ENCODE results near the gene RAC3. TPM values are rescaled to one million over a fixed set of nuclear protein-coding genes. Genes with fewer than 3 reads are reported as not detected.

The RAC3 gene
- total RNA-seq, 1 experiment from 2014 or later, result 84.8 TPM

DNA sequence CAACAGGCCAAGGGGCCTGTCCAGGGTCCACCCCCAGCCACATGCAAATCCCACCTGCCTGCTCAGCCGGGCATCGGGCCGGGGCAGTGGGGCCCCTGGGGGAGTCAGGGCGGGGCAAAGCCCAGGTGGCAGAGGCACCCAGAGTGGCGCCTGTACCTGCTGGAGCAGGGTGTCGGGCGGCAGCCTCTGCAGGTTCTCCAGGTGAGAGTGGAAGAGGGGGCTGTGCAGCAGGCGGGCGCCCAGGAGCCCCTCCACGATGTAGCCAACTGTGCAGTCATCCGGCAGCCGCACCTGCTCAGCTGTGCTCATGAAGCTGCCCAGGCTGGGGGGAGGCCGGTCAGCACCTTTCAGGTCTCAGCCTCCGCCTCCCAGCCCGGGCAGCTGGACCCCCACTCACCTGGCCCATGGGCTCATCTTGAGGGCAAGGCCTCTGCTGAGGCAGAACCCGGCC is 18.1 kb downstream of the RAC3 start:
- H2BK120ac ChIP-seq (ENCODE audit: low read depth, low read length, poor library complexity, severe bottlenecking), result no peak overlapping the region
- Mint-ChIP-seq H3K9me3 (no peaks in the 10 kb centered on the region), H3K36me3 (ENCODE audit: insufficient read depth in 1 of 3, low read depth in 3 of 3) (peaks cover 6 to 31% (median 27%) of the 10 kb centered on the region in 3 experiments; a peak in 6 of 7 replicates), H3K4me3 (peak overlapping the region in 1 of 2 experiments; percentile 78; a peak in 1 of 5 replicates), H3K27me3 (ENCODE audit: low read depth) (no peaks in the 10 kb centered on the region; the same call in 1 of the 2 replicates), H3K4me1 (peaks cover 0 to 13% of the 10 kb centered on the region in 2 experiments; a peak in 2 of 4 replicates), H3K27ac (no peak overlapping the region)
- no peak for DNase-seq
- no peak overlapping the region for H2BK20ac ChIP-seq (ENCODE audit: low read depth, low read length, poor library complexity, severe bottlenecking)
- no peak overlapping the region for H3K9ac ChIP-seq (ENCODE audit: extremely low read depth, insufficient read length, low read length)
- H4K20me1 ChIP-seq (ENCODE audit: control insufficient read depth, insufficient read depth, insufficient read length), result no peaks in the 10 kb centered on the region
- TF ChIP-seq CTCF (conservative IDR thresholded peaks at IDR 0.05), result no peak
- H3T11ph ChIP-seq (ENCODE audit: low read length), result no peak overlapping the region
- H3K18ac ChIP-seq (ENCODE audit: insufficient read length, low read depth, low read length), result no peak overlapping the region
- no peak overlapping the region for H3K27ac ChIP-seq (ENCODE audit: insufficient read length, low read depth, low read length)
- peaks cover 2% of the 10 kb centered on the region for H3K79me1 ChIP-seq (ENCODE audit: insufficient read depth, low read depth, low read length, poor library complexity, severe bottlenecking)
- H3K79me2 ChIP-seq (ENCODE audit: insufficient read depth, low read length), result no peaks in the 10 kb centered on the region
- H2AFZ ChIP-seq (ENCODE audit: low read length), result no peak overlapping the region
- no peak overlapping the region for H3K4ac ChIP-seq (ENCODE audit: low read depth, low read length)
- H4K8ac ChIP-seq (replicated peaks; ENCODE audit: insufficient read length, low read depth, low read length), result no peak overlapping the region
- no peak overlapping the region for H3K14ac ChIP-seq (ENCODE audit: insufficient read depth, low read length)
- H3K9me3 ChIP-seq (ENCODE audit: control insufficient read depth, low read depth, low read length), result no peaks in the 10 kb centered on the region
- no peaks in the 10 kb centered on the region for H3K27me3 ChIP-seq (ENCODE audit: insufficient read depth, low read length)
- H3K23me2 ChIP-seq (ENCODE audit: insufficient read length, low read depth, low read length, poor library complexity, severe bottlenecking), result no peaks in the 10 kb centered on the region
- WGBS (ENCODE audit: extremely low coverage, insufficient read length, low lambda C conversion rate), result no CpG with 5 or more reads among the region's 16 CpGs
- no peak overlapping the region for H3K56ac ChIP-seq (ENCODE audit: insufficient read length, low read depth, low read length)
- no peak overlapping the region for H2BK15ac ChIP-seq (ENCODE audit: low read depth, low read length)
- H3K4me2 ChIP-seq (ENCODE audit: insufficient read depth, insufficient read length, low read length), result no peak overlapping the region
- no peak overlapping the region for H2BK5ac ChIP-seq (ENCODE audit: insufficient read length, low read length)
- H3K4me1 ChIP-seq (ENCODE audit: insufficient read depth, low read length), result no peaks in the 10 kb centered on the region
- H2AK5ac ChIP-seq (ENCODE audit: insufficient read length, low read length), result no peak overlapping the region
- no peak overlapping the region for H3K23ac ChIP-seq (ENCODE audit: insufficient read length, low read depth, low read length)
- no peak overlapping the region for H4K91ac ChIP-seq (ENCODE audit: insufficient read length, low read depth, low read length)
- H4K5ac ChIP-seq (ENCODE audit: insufficient read length, low read depth, low read length), result no peak overlapping the region
- no peak overlapping the region for H2BK12ac ChIP-seq (ENCODE audit: insufficient read length, low read depth, low read length)

Measured in H9 (cell line).